Muscle of arm (tissue), 12 donors: ENCODE measurements around the gene UPK2. TPM values are rescaled to one million over a fixed set of nuclear protein-coding genes. Genes with fewer than 3 reads are reported as not detected.

ENCODE experiments used
- DNase-seq: peaks from one replicate; pipeline ENCODE4 v3.0.0-alpha.2; 2013
- polyA plus RNA-seq, 12 donors: library from polyadenylated mRNA; unstranded; fragments of 120-200 nt; gene quantifications; one replicate each; pipeline ENCODE4 v1.2.1, GENCODE V29; 2013; ENCODE audit not compliant: insufficient read length in 12 of 12

Gene UPK2
- polyA plus RNA-seq, 12 donors: 0.81 to 7.4 (median 1.1) TPM; not detected in 2

DNA sequence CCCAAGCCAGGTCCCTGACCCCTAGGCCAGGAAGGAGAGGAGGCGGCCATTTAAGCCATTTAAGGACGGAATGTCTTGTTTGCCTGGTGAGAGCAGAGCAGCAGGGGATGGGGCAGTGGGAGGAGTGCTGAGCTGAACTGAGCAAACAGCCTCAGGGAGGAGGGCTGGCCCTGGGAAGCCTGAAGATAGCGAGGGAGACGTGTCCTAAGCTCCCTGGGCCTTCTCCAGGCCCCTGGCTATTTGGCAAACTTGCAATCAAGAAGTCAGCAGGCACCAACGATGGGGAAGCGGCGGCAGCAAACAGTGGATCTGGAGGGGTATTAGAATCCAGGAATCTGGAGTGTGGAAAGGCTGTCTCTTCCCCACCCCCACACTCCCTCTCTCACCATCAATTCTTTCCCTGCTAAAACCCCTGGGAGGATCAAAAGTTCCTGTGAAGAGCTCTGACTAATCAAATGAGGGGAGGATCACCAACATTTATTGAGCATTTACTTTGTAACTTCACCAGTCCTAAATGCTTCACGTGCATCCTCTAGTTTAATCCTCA lies 39.2 kb upstream of the UPK2 start:
- no peak for DNase-seq

- DNase-seq: no peak
Measured at GRCh38 chr11:118917481-118918127, 38.5 kb upstream of the UPK2 start.

GRCh38 chr11:118918128-118918685 lies 37.9 kb upstream of the UPK2 start:
- peak; percentile 76 for DNase-seq

DNA sequence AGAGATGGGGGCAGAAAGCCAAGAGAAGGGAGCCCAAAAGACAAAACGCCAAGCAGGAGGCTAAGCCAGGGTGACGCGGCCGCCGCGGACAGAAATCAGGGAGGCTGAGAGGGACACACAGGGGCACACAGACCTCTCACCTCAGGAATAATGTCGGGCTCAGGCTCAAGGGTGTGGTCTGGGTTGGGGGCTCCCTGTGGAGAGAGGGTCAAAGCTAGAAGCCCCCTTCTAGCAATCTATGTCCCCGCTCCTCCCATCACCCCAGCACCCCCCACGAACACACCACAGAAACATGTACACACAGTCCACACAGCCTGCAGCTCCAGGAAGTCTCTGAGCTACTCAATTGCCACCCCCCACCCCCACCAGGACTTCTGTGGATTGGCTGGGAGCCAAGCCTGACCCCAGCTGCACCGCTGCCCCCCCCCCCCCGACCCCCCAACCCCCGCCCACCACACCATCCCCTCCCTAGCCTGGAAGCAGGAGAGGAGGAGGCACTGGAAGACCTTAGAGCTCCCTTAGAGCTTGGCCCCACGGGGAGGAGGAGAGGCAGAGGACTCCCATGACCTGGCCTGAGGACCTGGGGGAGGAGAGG lies 37.3 kb upstream of the UPK2 start:
- DNase-seq: no peak

GRCh38 chr11:118921121-118921928 lies 34.8 kb upstream of the UPK2 start:
- DNase-seq: no peak

- DNase-seq: no peak
Measured at GRCh38 chr11:118921929-118922744, 34.0 kb upstream of the UPK2 start.

DNA sequence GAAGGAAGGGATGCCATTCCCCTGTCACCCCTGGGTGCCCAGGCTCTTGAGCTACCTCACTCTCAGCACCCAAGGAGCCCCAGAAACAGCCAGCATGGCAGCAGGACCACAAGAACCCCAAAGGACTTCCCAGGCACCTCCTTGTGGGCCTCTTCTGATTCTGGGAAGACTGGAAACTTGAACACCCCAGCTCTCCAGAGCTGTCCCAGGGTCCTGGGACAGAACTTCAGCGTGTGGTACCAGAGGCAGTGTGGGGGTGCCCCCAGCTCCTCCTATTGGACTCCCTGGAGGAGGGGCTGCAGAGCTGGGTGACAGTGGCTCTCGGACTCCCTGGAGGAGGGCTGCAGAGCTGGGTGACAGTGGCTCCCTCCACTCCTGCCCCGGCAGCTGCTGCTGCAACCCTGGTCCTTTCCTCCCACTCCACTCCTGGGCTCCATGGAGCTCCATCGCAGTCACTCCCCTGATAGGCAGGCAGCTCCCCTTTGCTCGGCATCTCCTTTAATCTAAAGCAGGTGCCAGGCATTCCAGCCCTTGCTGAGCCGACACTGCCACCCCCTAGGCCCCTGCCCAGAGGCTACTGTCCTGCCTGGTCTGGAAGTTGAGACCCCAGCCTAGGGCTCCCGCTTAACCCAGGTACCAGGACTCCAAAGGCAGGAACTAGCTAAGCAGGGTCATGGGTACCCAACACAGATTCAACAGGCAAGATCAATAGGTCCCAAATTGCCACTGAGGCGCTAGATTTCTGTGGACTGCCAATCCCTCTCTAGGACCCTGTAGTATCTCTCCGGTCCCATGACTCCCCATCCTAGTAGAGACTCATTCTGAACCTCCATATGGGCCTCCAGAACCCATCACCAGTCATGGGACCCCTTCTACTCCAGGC lies 33.1 kb upstream of the UPK2 start:
- no peak for DNase-seq

DNA sequence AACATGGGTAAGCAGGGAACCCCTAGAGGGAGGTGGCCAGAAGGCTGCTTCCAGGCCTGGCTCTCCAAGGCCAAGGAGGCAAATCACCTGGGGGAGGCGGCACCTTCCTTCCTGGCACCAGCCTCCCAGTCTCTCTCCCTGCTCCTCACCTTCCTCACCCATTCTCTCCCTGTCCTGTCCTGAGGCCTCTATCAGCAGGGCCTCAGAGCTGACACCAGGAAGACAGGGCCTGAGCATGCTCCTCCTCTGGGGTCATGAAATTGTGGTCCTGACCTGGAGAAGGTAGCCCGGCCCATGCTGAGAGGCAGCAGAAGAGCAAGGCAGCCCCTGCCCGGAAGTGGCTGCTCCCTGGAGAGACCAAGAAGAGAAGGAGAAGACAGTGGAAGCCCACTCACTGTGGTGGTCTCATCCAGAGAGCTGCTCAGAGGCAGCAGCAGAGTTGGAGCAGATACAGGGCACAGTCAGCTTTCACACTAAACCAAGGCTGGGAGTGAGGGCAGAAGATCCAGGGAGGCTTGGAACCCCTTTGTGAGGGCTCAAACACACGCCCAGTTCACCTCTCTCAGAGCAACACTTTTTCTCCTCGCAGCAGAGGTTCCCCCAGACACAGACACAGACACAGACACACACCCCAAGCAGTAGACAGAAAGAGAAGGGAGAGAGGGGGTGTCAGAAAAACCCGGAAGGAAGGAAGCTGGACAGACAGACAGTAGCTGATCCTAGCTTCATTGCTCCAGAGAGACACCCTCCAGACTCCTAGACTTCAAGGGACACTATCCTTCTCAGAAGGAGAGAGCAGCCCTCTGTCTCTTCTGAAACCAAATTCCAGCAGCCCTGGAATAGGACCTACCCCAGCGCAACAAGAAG lies 32.1 kb upstream of the UPK2 start:
- DNase-seq: no peak

- DNase-seq: no peak
Measured at GRCh38 chr11:118924591-118925585, 31.2 kb upstream of the UPK2 start.

- no peak for DNase-seq
Measured at GRCh38 chr11:118927554-118928100, 28.5 kb upstream of the UPK2 start.

DNA sequence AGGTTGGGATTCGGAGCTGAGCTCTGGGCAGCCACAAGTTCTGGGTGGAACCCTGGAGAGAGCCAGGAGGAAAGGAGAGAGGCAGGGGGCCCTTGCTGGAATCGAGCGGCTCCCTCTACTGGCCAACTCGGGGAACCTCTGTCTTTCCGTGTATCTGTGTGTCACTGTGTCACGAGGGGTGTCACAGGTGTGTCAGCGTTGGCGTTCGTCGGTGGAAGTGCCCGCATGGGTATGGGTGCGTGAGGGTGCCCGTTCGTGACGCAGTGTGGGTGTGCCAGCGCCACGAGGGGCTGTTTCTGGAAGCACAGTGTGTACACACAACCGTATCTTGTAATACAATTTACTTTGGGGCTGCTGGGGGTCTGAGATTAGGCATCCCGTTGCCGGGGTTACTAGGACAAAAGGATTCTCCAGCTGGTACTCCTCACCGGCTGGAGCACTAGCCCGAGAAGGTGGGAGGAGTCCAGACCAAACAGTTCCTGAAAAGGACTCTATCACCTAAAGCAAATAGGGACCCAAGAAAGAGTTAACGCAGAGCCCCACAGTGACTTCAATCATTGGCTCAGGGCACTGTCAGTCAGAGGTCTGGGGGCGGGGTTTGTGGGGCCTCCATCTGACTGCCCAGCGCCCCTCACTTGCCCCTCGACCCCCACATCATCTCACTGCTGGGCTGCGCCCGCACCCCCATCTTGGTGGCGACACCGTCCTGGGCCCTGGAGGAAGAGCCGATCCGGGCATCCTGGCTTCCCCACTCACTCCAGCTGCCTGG lies 27.8 kb upstream of the UPK2 start:
- DNase-seq: peak; percentile 96

GRCh38 chr11:118928870-118929500 lies 27.1 kb upstream of the UPK2 start:
- peak; percentile 92 for DNase-seq

GRCh38 chr11:118929501-118930093 lies 26.5 kb upstream of the UPK2 start:
- peak; percentile 95 for DNase-seq

DNA sequence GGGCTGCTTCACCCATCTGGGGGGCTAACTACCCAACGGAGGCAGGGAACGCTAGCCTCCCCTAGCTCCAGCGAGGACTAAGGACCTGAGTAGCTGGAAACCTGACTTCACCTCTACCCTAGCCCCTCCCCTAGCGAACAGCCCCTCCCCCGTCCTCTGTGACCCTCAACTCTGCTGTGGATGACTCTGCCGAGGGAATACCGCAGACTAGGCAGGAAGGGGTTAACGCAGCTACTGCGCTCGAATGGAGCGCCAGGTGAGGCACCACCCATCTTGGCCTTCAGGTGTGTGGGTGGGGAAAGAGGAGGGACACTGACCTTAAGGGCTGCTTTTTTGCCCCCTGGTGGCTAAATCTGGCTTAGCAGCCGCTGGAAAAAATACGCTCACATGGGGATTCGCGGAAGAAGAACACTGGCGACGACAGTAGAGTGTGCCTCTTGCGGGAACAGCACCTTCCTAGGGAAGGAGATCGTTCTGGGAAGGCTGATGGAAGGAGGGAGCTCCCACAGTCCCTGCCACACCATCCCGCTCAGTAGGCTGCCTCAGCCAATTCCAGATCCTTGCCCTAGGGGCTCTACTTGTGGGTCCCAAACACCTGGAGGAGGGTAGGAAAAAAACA lies 25.9 kb upstream of the UPK2 start:
- DNase-seq: peak; percentile 87

- no peak for DNase-seq
Measured at GRCh38 chr11:118931571-118931970, 24.5 kb upstream of the UPK2 start.

DNA sequence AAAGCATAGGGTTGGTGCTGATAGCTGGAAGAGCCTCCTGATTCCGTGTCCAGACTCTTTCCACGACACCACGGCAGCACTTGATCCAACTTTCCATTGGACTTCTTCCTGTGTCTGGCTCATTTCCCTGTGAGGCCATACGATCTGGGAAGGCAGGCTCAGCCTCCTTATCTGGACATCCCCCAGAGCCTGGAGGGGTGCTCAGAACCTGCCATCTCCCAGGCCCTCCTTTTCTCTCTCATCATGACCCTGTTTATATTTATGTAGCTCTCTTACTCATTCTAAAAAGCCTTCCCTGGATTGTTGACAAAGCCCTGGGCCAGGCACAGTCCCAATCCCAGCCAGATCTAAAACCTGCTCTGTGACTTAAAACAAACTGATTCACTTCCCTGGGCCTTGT lies 22.6 kb upstream of the UPK2 start:
- peak; percentile 91 for DNase-seq
